ENCODE results near the gene KIF18A. TPM values are rescaled to one million over a fixed set of nuclear protein-coding genes. Genes with fewer than 3 reads are reported as not detected.
A peak's percentile ranks its signal among the peaks of the same experiment; 100 is the strongest.

Gene KIF18A
- total and polyA plus RNA-seq, 2 of the 13 experiments (the other 11 are each of a cell fraction or from before 2014, with no cell fraction given) = 3.4 to 14.4 TPM

- ATAC-seq (no peak), FAIRE-seq (no peak), DNase-seq (ENCODE audit: low spot score) (no peak)
- Histone ChIP-seq H2AFZ (ENCODE audit: low read length) (no peak overlapping the region), H3K9me3 (ENCODE audit: low read length) (no peaks in the 10 kb centered on the region), H3K36me3 (replicated peaks in 1 of 2; ENCODE audit: control insufficient read depth in 1 of 2, insufficient read depth in 2 of 2, low read length in 2 of 2) (no peaks in the 10 kb centered on the region), H3K4me1 (ENCODE audit: insufficient read depth, low read length) (peaks cover 62% of the 10 kb centered on the region), H3K27me3 (ENCODE audit: control insufficient read depth in 1 of 2, insufficient read depth in 2 of 2, low read length in 2 of 2) (no peaks in the 10 kb centered on the region; a peak in 1 of 5 replicates), H3K9ac (ENCODE audit: insufficient read depth, low read depth, low read length) (0 out of 2 replicates have a peak overlapping the region, but pooled peaks have one; percentile 4), H3K27ac (ENCODE audit: extremely low read length, insufficient read depth, low read length) (no peak overlapping the region), H4K20me1 (ENCODE audit: insufficient read depth, low read length) (no peaks in the 10 kb centered on the region), H3K4me3 (replicated peaks in 1 of 3; ENCODE audit: insufficient read depth in 1 of 3, low read depth in 2 of 3, low read length in 3 of 3) (peak overlapping the region in 1 of 3 experiments; percentile 84; a peak in 2 of 6 replicates), H3K4me2 (ENCODE audit: low read depth, low read length) (peak overlapping the region; percentile 75), H3K79me2 (ENCODE audit: insufficient read depth, low read length) (peaks cover 80% of the 10 kb centered on the region)
- intact Hi-C loops (cut with micrococcal nuclease; ENCODE audit: unreplicated experiment) (loop anchor here (5.0 kb wide), 1 partner anchor 389 kb away; no protein-coding TSS in a partner anchor), in situ Hi-C loops (cut with HindIII; ENCODE audit: extremely low pct_ligation_motif_present, low pct_unique_long_range_greater_than_20kb) (no loop called here)
- 83% methylated on average over 5 of the region's 5 CpGs for WGBS (ENCODE audit: low lambda C conversion rate)
- peak; percentile 27; the same call in 1 of the 2 replicates for TF ChIP-seq USF2 (IDR thresholded peaks at IDR 0.05; ENCODE audit: low read depth, low read length)
- no peak for TF ChIP-seq USF2 (CRISPR knock-in tag; IDR thresholded peaks at IDR 0.05; ENCODE audit: borderline replicate concordance)
- TF ChIP-seq ZNF30 (CRISPR knock-in tag; IDR thresholded peaks at IDR 0.05) = no peak
- CTCF ChIA-PET (ENCODE audit: low intra/inter-chr PET ratio, low total read pairs) = no interaction called here
- POLR2A ChIA-PET = interaction anchor here (0.7 kb wide), 1 partner anchor 8 kb away, joined by 3 read pairs; no protein-coding TSS in a partner anchor
- BruUV-seq (replicated peaks) = no TSS peak
Observed at GRCh38 chr11:28105869-28106268, 2.1 kb downstream of the KIF18A start.

- ATAC-seq (no peak), DNase-seq (ENCODE audit: low spot score) (no peak), FAIRE-seq (no peak)
- WGBS (ENCODE audit: low lambda C conversion rate) = 87% methylated on average over 2 of the region's 2 CpGs
- no peaks in the 10 kb centered on the region for H3K9me3 ChIP-seq (ENCODE audit: low read length)
- intact Hi-C loops (cut with micrococcal nuclease; ENCODE audit: unreplicated experiment) = loop anchor here (5.0 kb wide), 1 partner anchor 388 kb away; no protein-coding TSS in a partner anchor
- ChIA-PET CTCF (ENCODE audit: low intra/inter-chr PET ratio, low total read pairs) (no interaction called here), POLR2A (no interaction called here)
- no peak overlapping the region for H3K9ac ChIP-seq (ENCODE audit: insufficient read depth, low read depth, low read length)
- peaks cover 70% of the 10 kb centered on the region for H3K4me1 ChIP-seq (ENCODE audit: insufficient read depth, low read length)
- H3K27me3 ChIP-seq (ENCODE audit: control insufficient read depth in 1 of 2, insufficient read depth in 2 of 2, low read length in 2 of 2) = no peaks in the 10 kb centered on the region; a peak in 1 of 5 replicates
- no peaks in the 10 kb centered on the region for H4K20me1 ChIP-seq (ENCODE audit: insufficient read depth, low read length)
- peaks cover 73% of the 10 kb centered on the region for H3K79me2 ChIP-seq (ENCODE audit: insufficient read depth, low read length)
- no peaks in the 10 kb centered on the region for H3K36me3 ChIP-seq (replicated peaks in 1 of 2; ENCODE audit: control insufficient read depth in 1 of 2, insufficient read depth in 2 of 2, low read length in 2 of 2)
- no peak overlapping the region for H2AFZ ChIP-seq (ENCODE audit: low read length)
- no TSS peak for BruUV-seq (replicated peaks)
- no peak overlapping the region for H3K27ac ChIP-seq (ENCODE audit: extremely low read length, insufficient read depth, low read length)
- peak overlapping the region; percentile 31; the same call in 1 of the 2 replicates for H3K4me2 ChIP-seq (ENCODE audit: low read depth, low read length)
- no peak overlapping the region; a peak in 1 of 6 replicates for H3K4me3 ChIP-seq (replicated peaks in 1 of 3; ENCODE audit: insufficient read depth in 1 of 3, low read depth in 2 of 3, low read length in 3 of 3)
- in situ Hi-C loops (cut with HindIII; ENCODE audit: extremely low pct_ligation_motif_present, low pct_unique_long_range_greater_than_20kb) = no loop called here
- TF ChIP-seq PAWR (CRISPR knock-in tag; IDR thresholded peaks at IDR 0.05; ENCODE audit: borderline replicate concordance) = no peak
- TF ChIP-seq TFDP2 (CRISPR knock-in tag; IDR thresholded peaks at IDR 0.05) = no peak
- TF ChIP-seq STAT6 (CRISPR knock-in tag; IDR thresholded peaks at IDR 0.05; ENCODE audit: borderline replicate concordance) = no peak
- no peak for TF ChIP-seq SRSF9 (IDR thresholded peaks at IDR 0.05; ENCODE audit: borderline replicate concordance, insufficient read depth, low read depth, low read length, poor library complexity, severe bottlenecking)
- no peak for TF ChIP-seq SMARCC2 (IDR thresholded peaks at IDR 0.05)
- TF ChIP-seq ZNF562 (CRISPR knock-in tag; IDR thresholded peaks at IDR 0.05; ENCODE audit: borderline replicate concordance) = no peak
- TF ChIP-seq KAT8 (CRISPR knock-in tag; IDR thresholded peaks at IDR 0.05) = no peak
- TF ChIP-seq CREB1 (IDR thresholded peaks at IDR 0.05) = no peak
- TF ChIP-seq CREB1 (CRISPR knock-in tag; IDR thresholded peaks at IDR 0.05) = no peak
Observed at GRCh38 chr11:28104984-28105383, 3.0 kb downstream of the KIF18A start.
